ENCODE results near the gene MAST4. TPM values are rescaled to one million over a fixed set of nuclear protein-coding genes. Genes with fewer than 3 reads are reported as not detected.

Gene MAST4
- total and polyA plus RNA-seq, 4 donors: 3.7 to 9.5 (median 6.5) TPM

- H3K9ac ChIP-seq (ENCODE audit: low read depth in 1 of 2, low read length in 2 of 2): no peak overlapping the region
- no peaks in the 10 kb centered on the region for H3K27me3 ChIP-seq (ENCODE audit: control insufficient read depth in 4 of 4, insufficient read depth in 4 of 4, low read length in 3 of 4)
- H3K4me3 ChIP-seq (ENCODE audit: low read depth in 1 of 3, low read length in 3 of 3): no peak overlapping the region
- DNase-seq (ENCODE audit: low spot score): no peak
- H3K27ac ChIP-seq (ENCODE audit: low read depth in 1 of 2, low read length in 2 of 2): no peak overlapping the region
- TF ChIP-seq, protein P1, sequence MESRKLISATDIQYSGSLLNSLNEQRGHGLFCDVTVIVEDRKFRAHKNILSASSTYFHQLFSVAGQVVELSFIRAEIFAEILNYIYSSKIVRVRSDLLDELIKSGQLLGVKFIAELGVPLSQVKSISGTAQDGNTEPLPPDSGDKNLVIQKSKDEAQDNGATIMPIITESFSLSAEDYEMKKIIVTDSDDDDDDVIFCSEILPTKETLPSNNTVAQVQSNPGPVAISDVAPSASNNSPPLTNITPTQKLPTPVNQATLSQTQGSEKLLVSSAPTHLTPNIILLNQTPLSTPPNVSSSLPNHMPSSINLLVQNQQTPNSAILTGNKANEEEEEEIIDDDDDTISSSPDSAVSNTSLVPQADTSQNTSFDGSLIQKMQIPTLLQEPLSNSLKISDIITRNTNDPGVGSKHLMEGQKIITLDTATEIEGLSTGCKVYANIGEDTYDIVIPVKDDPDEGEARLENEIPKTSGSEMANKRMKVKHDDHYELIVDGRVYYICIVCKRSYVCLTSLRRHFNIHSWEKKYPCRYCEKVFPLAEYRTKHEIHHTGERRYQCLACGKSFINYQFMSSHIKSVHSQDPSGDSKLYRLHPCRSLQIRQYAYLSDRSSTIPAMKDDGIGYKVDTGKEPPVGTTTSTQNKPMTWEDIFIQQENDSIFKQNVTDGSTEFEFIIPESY (IDR thresholded peaks at IDR 0.05): no peak
- TF ChIP-seq TAF1 (conservative IDR thresholded peaks at IDR 0.05): no peak
- no peak for TF ChIP-seq SP1 (IDR thresholded peaks at IDR 0.05)
- no peak for TF ChIP-seq ATF3 (IDR thresholded peaks at IDR 0.05)
- no peak for TF ChIP-seq RXRA (IDR thresholded peaks at IDR 0.05)
- TF ChIP-seq REST (IDR thresholded peaks at IDR 0.05): no peak
- TF ChIP-seq, protein P2, sequence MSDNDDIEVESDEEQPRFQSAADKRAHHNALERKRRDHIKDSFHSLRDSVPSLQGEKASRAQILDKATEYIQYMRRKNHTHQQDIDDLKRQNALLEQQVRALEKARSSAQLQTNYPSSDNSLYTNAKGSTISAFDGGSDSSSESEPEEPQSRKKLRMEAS (IDR thresholded peaks at IDR 0.05): no peak
- TF ChIP-seq JUND (IDR thresholded peaks at IDR 0.05): no peak
- no peak for TF ChIP-seq GABPA (IDR thresholded peaks at IDR 0.05 in 1 of 2, conservative IDR thresholded peaks at IDR 0.05 in 1 of 2)
- no peak for TF ChIP-seq CTCF (IDR thresholded peaks at IDR 0.05; ENCODE audit: low read depth, low read length, missing input control)
- TF ChIP-seq HNF4A (conservative IDR thresholded peaks at IDR 0.05): no peak
- TF ChIP-seq NR2F2 (IDR thresholded peaks at IDR 0.05): no peak
- no peak for TF ChIP-seq YY1 (IDR thresholded peaks at IDR 0.05)
- no peak for TF ChIP-seq RAD21 (IDR thresholded peaks at IDR 0.05)
- TF ChIP-seq FOXA2 (IDR thresholded peaks at IDR 0.05): no peak
- no peak for TF ChIP-seq FOXA1 (IDR thresholded peaks at IDR 0.05)
- H3K36me3 ChIP-seq (ENCODE audit: control insufficient read depth in 4 of 4, insufficient read depth in 3 of 4, low read depth in 1 of 4, low read length in 3 of 4): no peaks in the 10 kb centered on the region
- 81% methylated on average over 2 of the region's 2 CpGs for WGBS
- peaks cover 9 to 68% (median 41%) of the 10 kb centered on the region in 4 donors for H3K4me1 ChIP-seq (ENCODE audit: control insufficient read depth in 4 of 4, insufficient read depth in 4 of 4, low read length in 3 of 4)
- H3K9me3 ChIP-seq (ENCODE audit: control insufficient read depth in 4 of 4, low read length in 3 of 4): no peaks in the 10 kb centered on the region
Measured at GRCh38 chr5:67012171-67012570, 416.0 kb downstream of the MAST4 start.

DNA sequence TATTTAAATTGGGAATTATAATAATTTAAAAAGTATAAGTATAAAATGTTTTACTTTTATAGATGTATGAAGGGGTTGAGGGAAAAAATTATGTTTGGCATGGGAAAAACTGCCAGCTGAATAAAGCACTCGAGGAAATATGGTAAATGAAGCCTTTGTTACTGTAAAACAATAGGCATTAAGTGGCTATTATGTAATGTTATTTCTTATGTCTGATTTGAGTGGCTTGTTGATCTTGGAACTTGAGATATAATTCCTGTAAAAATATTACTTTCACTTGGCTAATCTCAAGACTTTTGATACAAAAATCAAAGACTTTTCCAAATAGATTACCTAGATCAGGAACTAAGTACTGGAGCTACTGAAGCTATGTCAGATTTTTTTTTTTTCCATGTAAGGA, 417.5 kb downstream of the MAST4 start:
- H3K4me1 ChIP-seq (ENCODE audit: control insufficient read depth in 4 of 4, insufficient read depth in 4 of 4, low read length in 3 of 4): peaks cover 9 to 53% (median 35%) of the 10 kb centered on the region in 4 donors
- TF ChIP-seq EGR1 (IDR thresholded peaks at IDR 0.05; ENCODE audit: low read depth in 2 of 2) (no peak), ATF3 (IDR thresholded peaks at IDR 0.05) (no peak), RAD21 (IDR thresholded peaks at IDR 0.05) (no peak), SP1 (IDR thresholded peaks at IDR 0.05) (no peak), REST (IDR thresholded peaks at IDR 0.05) (no peak), FOXA2 (IDR thresholded peaks at IDR 0.05) (no peak), TAF1 (conservative IDR thresholded peaks at IDR 0.05) (no peak), NR2F2 (IDR thresholded peaks at IDR 0.05) (no peak), HNF4G (IDR thresholded peaks at IDR 0.05) (no peak), CTCF (IDR thresholded peaks at IDR 0.05; ENCODE audit: low read depth, low read length, missing input control) (no peak), FOXA1 (IDR thresholded peaks at IDR 0.05) (no peak), JUND (IDR thresholded peaks at IDR 0.05) (no peak)

More for the DNA sequence above, 417.5 kb downstream of the MAST4 start:
- Histone ChIP-seq H3K9ac (ENCODE audit: low read depth in 1 of 2, low read length in 2 of 2) (no peak overlapping the region), H3K36me3 (ENCODE audit: control insufficient read depth in 4 of 4, insufficient read depth in 3 of 4, low read depth in 1 of 4, low read length in 3 of 4) (no peaks in the 10 kb centered on the region), H3K27ac (ENCODE audit: low read depth in 1 of 2, low read length in 2 of 2) (no peak overlapping the region), H3K27me3 (ENCODE audit: control insufficient read depth in 4 of 4, insufficient read depth in 4 of 4, low read length in 3 of 4) (no peaks in the 10 kb centered on the region), H3K9me3 (ENCODE audit: control insufficient read depth in 4 of 4, low read length in 3 of 4) (no peaks in the 10 kb centered on the region), H3K4me3 (ENCODE audit: low read depth in 1 of 3, low read length in 3 of 3) (no peak overlapping the region)
- WGBS: 67% methylated on average over 1 of the region's 1 CpG
- no peak for DNase-seq (ENCODE audit: low spot score)

All from liver (tissue), 9 donors.